HG02571 (cell line): ENCODE measurements around the gene SNX9.

Source experiments
- ATAC-seq: cut with Tn5 transposase; IDR thresholded peaks from one replicate; pipeline ENCODE4 v1.9.1; 2021; ENCODE audit warnings: mild to moderate bottlenecking, moderate library complexity; ENCODE audit not compliant: unreplicated experiment

The SNX9 gene

GRCh38 chr6:157989541-157990289, 166.7 kb downstream of the SNX9 start:
- ATAC-seq = no peak

GRCh38 chr6:157990321-157991066, 167.4 kb downstream of the SNX9 start:
- ATAC-seq = no peak

DNA sequence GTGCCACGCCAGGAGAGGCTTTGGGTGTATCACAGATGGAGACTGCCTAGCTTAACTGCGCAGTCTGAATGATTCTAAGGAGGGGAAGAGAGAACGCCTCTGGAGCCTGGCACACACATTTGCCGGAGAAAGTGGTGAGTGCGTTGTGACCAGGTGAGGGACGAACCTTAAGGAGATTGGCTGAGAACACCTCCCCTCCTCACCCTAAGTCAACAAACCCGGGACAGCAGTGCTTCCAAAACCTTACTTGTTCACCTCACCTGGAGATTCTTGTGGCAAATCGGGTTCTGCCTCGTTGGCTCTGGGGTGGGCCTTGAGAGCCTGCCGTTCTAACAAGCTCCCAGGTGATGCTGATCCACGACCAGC, 168.0 kb downstream of the SNX9 start:
- ATAC-seq = no peak

DNA sequence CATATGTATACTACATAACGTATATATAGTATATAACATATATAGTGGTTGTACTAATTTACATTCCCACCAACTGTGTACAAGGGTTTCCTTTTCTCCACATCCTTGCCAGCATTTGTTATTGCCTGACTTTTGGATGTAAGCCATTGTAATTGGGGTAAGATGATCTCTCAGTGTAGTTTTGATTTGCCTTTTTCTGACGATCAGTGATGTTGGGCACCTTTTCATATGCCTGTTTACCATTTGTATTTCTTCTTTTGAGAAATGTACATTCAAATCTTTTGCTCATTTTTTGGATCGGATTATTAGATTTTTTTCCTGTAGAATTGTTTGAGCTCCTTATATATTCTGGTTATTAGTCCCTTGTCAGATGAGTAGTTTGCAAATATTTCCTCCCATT, 170.0 kb downstream of the SNX9 start:
- no peak for ATAC-seq

GRCh38 chr6:157994125-157994795, 171.2 kb downstream of the SNX9 start:
- no peak for ATAC-seq
